Measurements from ENCODE around the gene EGFR. TPM values are rescaled to one million over a fixed set of nuclear protein-coding genes. Genes with fewer than 3 reads are reported as not detected.

Gene EGFR
- total RNA-seq, 1 donor from 2014 or later: not detected

GRCh38 chr7:55240418-55241142, 221.8 kb downstream of the EGFR start:
- no peaks in the 10 kb centered on the region for H3K4me1 Mint-ChIP-seq
- intact Hi-C loops (cut with micrococcal nuclease): no loop called here
- H3K27ac Mint-ChIP-seq: no peak overlapping the region
- no peaks in the 10 kb centered on the region for H3K36me3 Mint-ChIP-seq (ENCODE audit: low read depth)
- no peak for DNase-seq
- H3K4me3 Mint-ChIP-seq: no peak overlapping the region
- no peaks in the 10 kb centered on the region for H3K9me3 Mint-ChIP-seq
- peaks cover 4% of the 10 kb centered on the region for H3K27me3 Mint-ChIP-seq

- intact Hi-C loops (cut with micrococcal nuclease): no loop called here
- DNase-seq: no peak
- no peaks in the 10 kb centered on the region for H3K36me3 Mint-ChIP-seq (ENCODE audit: low read depth)
- H3K27ac Mint-ChIP-seq: no peak overlapping the region
- no peaks in the 10 kb centered on the region for H3K9me3 Mint-ChIP-seq
- peaks cover 5% of the 10 kb centered on the region for H3K27me3 Mint-ChIP-seq
- H3K4me1 Mint-ChIP-seq: no peaks in the 10 kb centered on the region
- H3K4me3 Mint-ChIP-seq: no peak overlapping the region
Observed at GRCh38 chr7:55241958-55242357, 223.1 kb downstream of the EGFR start.

GRCh38 chr7:55242613-55243012, 223.8 kb downstream of the EGFR start:
- H3K36me3 Mint-ChIP-seq (ENCODE audit: low read depth): no peaks in the 10 kb centered on the region
- DNase-seq: no peak
- no peaks in the 10 kb centered on the region for H3K9me3 Mint-ChIP-seq
- intact Hi-C loops (cut with micrococcal nuclease): no loop called here
- no peaks in the 10 kb centered on the region for H3K4me1 Mint-ChIP-seq
- H3K27me3 Mint-ChIP-seq: peaks cover 6% of the 10 kb centered on the region
- no peak overlapping the region for H3K27ac Mint-ChIP-seq
- H3K4me3 Mint-ChIP-seq: no peak overlapping the region

GRCh38 chr7:55244006-55244745, 225.4 kb downstream of the EGFR start:
- Mint-ChIP-seq H3K4me1 (no peaks in the 10 kb centered on the region), H3K4me3 (no peak overlapping the region), H3K9me3 (no peaks in the 10 kb centered on the region), H3K27me3 (peaks cover 7% of the 10 kb centered on the region), H3K36me3 (ENCODE audit: low read depth) (no peaks in the 10 kb centered on the region), H3K27ac (no peak overlapping the region)
- intact Hi-C loops (cut with micrococcal nuclease): no loop called here
- DNase-seq: no peak

DNA sequence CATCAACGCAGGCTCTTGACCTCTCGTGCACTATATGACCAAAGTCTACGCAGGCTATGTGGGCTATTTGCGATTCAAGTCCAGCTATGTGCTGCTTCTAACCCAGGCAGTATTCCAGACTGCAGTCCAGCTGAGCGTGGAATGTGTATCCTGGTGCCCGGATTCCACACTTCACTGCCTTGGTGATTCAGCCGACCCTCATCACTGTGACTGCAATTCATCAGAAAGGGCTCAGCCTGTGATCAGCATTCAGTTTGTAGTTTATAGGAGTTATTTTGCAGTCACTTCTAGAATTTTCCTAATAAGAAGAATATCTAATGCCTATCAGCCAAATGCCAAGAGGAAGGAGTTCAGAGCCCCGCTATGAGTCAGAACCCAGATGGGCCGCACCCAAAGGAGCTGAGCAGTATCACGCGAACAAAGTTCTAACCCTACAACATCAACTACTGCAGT, 226.5 kb downstream of the EGFR start:
- Mint-ChIP-seq H3K9me3 (no peaks in the 10 kb centered on the region), H3K27ac (no peak overlapping the region)
- intact Hi-C loops (cut with micrococcal nuclease): no loop called here

GRCh38 chr7:55246171-55246570, 227.4 kb downstream of the EGFR start:
- Mint-ChIP-seq H3K27me3 (peaks cover 8% of the 10 kb centered on the region), H3K36me3 (ENCODE audit: low read depth) (no peaks in the 10 kb centered on the region), H3K9me3 (no peaks in the 10 kb centered on the region), H3K27ac (no peak overlapping the region), H3K4me3 (no peak overlapping the region), H3K4me1 (no peaks in the 10 kb centered on the region)
- no peak for DNase-seq
- intact Hi-C loops (cut with micrococcal nuclease): no loop called here

More for the DNA sequence above, 226.5 kb downstream of the EGFR start:
- Mint-ChIP-seq H3K27me3 (peaks cover 6% of the 10 kb centered on the region), H3K4me1 (no peaks in the 10 kb centered on the region), H3K4me3 (no peak overlapping the region), H3K36me3 (ENCODE audit: low read depth) (no peaks in the 10 kb centered on the region)
- DNase-seq: no peak

GRCh38 chr7:55247428-55247827, 228.6 kb downstream of the EGFR start:
- intact Hi-C loops (cut with micrococcal nuclease): no loop called here
- Mint-ChIP-seq H3K9me3 (no peaks in the 10 kb centered on the region), H3K27ac (no peak overlapping the region), H3K27me3 (peaks cover 12% of the 10 kb centered on the region), H3K36me3 (ENCODE audit: low read depth) (no peaks in the 10 kb centered on the region), H3K4me1 (no peaks in the 10 kb centered on the region), H3K4me3 (no peak overlapping the region)
- DNase-seq: no peak

DNA sequence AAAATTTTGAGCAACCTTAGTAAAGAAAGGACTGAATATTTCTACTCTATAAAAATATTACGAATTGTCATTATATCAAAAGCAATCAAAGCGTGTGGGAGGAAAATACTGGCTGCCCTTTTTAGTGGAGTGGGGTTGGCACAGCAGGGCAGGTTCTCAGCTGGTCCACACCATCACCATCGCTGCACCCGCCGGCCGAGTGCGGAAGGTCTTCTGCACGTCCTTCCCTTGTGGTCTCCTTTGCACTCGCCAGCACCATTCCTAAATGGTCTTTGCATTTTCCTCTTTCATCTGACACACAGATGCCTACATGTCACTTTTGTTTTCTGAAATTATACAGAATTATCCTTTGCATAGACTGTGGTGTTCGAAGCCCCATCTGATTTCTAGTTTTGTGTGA, 229.7 kb downstream of the EGFR start:
- H3K27ac Mint-ChIP-seq: no peak overlapping the region
- H3K36me3 Mint-ChIP-seq (ENCODE audit: low read depth): no peaks in the 10 kb centered on the region
- no peaks in the 10 kb centered on the region for H3K4me1 Mint-ChIP-seq
- H3K27me3 Mint-ChIP-seq: peaks cover 22% of the 10 kb centered on the region
- H3K9me3 Mint-ChIP-seq: no peaks in the 10 kb centered on the region
- intact Hi-C loops (cut with micrococcal nuclease): no loop called here
- no peak for DNase-seq
- H3K4me3 Mint-ChIP-seq: no peak overlapping the region

- peaks cover 30% of the 10 kb centered on the region for H3K27me3 Mint-ChIP-seq
- no peaks in the 10 kb centered on the region for H3K4me1 Mint-ChIP-seq
Observed at GRCh38 chr7:55249332-55249731, 230.5 kb downstream of the EGFR start.

DNA sequence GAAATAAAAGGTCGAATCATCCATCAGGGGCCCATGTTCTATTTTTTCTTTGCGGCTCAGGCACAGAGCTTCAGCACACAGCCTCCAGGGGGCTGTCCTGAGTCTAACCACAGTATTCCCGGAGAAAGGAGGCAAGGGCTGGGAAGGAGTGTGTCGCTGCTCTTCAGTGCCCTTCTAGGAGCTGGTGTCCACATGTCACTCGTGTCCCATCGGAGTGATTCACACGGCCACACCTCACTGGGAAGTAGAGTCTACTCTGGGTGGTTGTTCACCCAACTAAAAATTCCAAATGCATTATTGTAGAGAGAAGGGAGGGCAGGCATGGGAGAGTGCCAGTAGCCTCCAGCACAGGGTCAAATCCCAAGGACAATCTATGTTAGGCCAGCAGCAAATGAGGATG, 231.5 kb downstream of the EGFR start:
- H3K4me1 Mint-ChIP-seq: peaks cover 1% of the 10 kb centered on the region
- DNase-seq: no peak
- H3K9me3 Mint-ChIP-seq: no peaks in the 10 kb centered on the region
- peaks cover 34% of the 10 kb centered on the region for H3K27me3 Mint-ChIP-seq
- intact Hi-C loops (cut with micrococcal nuclease): loop anchor here (10.0 kb wide), 1 partner anchor 376 kb away; no protein-coding TSS in a partner anchor
- no peak overlapping the region for H3K27ac Mint-ChIP-seq
- no peaks in the 10 kb centered on the region for H3K36me3 Mint-ChIP-seq (ENCODE audit: low read depth)
- H3K4me3 Mint-ChIP-seq: no peak overlapping the region

More at GRCh38 chr7:55249332-55249731, 230.5 kb downstream of the EGFR start:
- Mint-ChIP-seq H3K9me3 (no peaks in the 10 kb centered on the region), H3K4me3 (no peak overlapping the region), H3K36me3 (ENCODE audit: low read depth) (no peaks in the 10 kb centered on the region), H3K27ac (no peak overlapping the region)
- intact Hi-C loops (cut with micrococcal nuclease): no loop called here
- no peak for DNase-seq

DNA sequence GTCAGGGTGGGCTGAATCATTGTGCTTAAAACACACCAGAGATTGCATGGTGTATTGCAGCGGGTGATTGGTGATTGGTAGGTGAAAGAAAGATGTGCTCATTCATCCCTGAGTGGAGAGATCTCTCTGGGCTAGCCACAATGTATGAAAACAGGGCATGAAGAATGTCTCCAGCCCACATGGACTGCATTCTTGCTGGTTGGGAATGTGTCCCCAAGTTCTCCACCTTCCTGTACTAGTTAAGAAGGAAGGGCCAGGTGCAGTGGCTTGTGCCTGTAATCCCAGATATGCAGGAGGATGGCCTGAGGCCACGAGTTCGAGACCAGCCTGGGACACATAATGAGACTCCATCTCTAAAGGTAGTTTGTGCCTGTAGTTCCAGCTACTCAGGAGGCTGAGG, 232.5 kb downstream of the EGFR start:
- H3K4me1 Mint-ChIP-seq: peaks cover 8% of the 10 kb centered on the region
- DNase-seq: no peak
- H3K9me3 Mint-ChIP-seq: no peaks in the 10 kb centered on the region
- no peaks in the 10 kb centered on the region for H3K36me3 Mint-ChIP-seq (ENCODE audit: low read depth)
- H3K27me3 Mint-ChIP-seq: peaks cover 43% of the 10 kb centered on the region
- intact Hi-C loops (cut with micrococcal nuclease): loop anchor here (10.0 kb wide), 1 partner anchor 377 kb away; no protein-coding TSS in a partner anchor
- no peak overlapping the region for H3K27ac Mint-ChIP-seq
- H3K4me3 Mint-ChIP-seq: no peak overlapping the region

- H3K27ac Mint-ChIP-seq: no peak overlapping the region
- H3K4me1 Mint-ChIP-seq: peaks cover 8% of the 10 kb centered on the region
- H3K9me3 Mint-ChIP-seq: no peaks in the 10 kb centered on the region
- DNase-seq: no peak
- H3K4me3 Mint-ChIP-seq: no peak overlapping the region
- intact Hi-C loops (cut with micrococcal nuclease): loop anchor here (10.0 kb wide), 1 partner anchor 377 kb away; no protein-coding TSS in a partner anchor
- peaks cover 47% of the 10 kb centered on the region for H3K27me3 Mint-ChIP-seq
- H3K36me3 Mint-ChIP-seq (ENCODE audit: low read depth): no peaks in the 10 kb centered on the region
Observed at GRCh38 chr7:55251911-55252310, 233.1 kb downstream of the EGFR start.

DNA sequence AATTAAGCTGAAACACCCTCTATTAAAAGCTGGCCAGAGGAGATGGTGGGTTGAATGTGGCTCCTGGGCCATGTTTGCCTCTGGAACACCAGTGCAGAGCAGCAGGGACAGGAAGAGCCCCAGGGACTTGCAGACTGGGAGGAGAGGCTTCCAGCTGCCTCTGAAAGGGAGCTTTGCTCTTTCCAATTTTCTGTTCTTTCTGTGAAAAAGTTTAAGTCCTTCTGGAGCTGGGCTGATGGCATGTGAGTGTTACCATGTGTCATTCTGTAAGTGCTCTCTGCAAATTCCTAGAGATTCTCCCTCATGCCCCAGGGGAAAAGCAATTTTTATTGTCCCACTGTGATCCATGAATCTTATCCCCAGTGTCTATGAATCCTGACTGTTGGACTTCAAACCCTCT, 233.6 kb downstream of the EGFR start:
- H3K9me3 Mint-ChIP-seq: no peaks in the 10 kb centered on the region
- H3K36me3 Mint-ChIP-seq (ENCODE audit: low read depth): no peaks in the 10 kb centered on the region
- no peak overlapping the region for H3K27ac Mint-ChIP-seq
- H3K4me3 Mint-ChIP-seq: no peak overlapping the region
- H3K4me1 Mint-ChIP-seq: peaks cover 8% of the 10 kb centered on the region
- intact Hi-C loops (cut with micrococcal nuclease): loop anchor here (10.0 kb wide), 1 partner anchor 378 kb away; no protein-coding TSS in a partner anchor
- DNase-seq: no peak
- H3K27me3 Mint-ChIP-seq: peaks cover 50% of the 10 kb centered on the region

DNA sequence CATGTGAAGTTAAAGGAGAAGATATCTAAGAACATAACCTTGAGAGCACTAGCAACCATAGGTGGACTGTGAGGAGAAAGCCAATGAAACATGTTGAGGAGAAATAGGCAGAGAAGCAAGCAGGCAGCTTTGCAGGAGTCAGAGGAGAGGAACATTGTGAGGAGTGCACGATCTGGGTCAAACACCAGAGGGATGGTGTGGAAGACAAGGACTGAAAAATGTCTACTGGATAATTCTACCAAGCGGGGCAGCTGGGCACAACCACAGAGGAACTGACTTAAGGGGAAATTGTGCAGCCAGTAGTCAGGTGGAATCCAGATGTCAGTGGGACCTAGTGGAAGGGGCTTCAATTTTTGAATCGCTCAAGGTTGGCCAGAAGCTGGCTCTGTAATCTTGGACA, 234.4 kb downstream of the EGFR start:
- Mint-ChIP-seq H3K27me3 (peaks cover 48% of the 10 kb centered on the region), H3K9me3 (no peaks in the 10 kb centered on the region), H3K27ac (no peak overlapping the region), H3K36me3 (ENCODE audit: low read depth) (no peaks in the 10 kb centered on the region), H3K4me3 (no peak overlapping the region), H3K4me1 (peaks cover 8% of the 10 kb centered on the region)
- DNase-seq: no peak
- intact Hi-C loops (cut with micrococcal nuclease): loop anchor here (10.0 kb wide), 1 partner anchor 378 kb away; no protein-coding TSS in a partner anchor

Measured in activated CD4-positive, alpha-beta T cell treated with anti-CD3 and anti-CD28 coated beads, Interleukin-2, amount 10 ng/mL, durations not matched to agents 24 days and 14 days (primary cell).